HG02763 (cell line): Measurements from ENCODE around the gene RFC1.
"Not testable (repeated sequence)": the region's sequence is repeated elsewhere in the genome, so short reads cannot be mapped to it uniquely, and the experiment has no call there.

Experiments used
- ATAC-seq: cut with Tn5 transposase; IDR thresholded peaks from one replicate; pipeline ENCODE4 v1.9.1; 2021; ENCODE audit warnings: mild to moderate bottlenecking, moderate library complexity; ENCODE audit not compliant: unreplicated experiment

Gene RFC1

GRCh38 chr4:39312816-39313215 is 53.3 kb downstream of the RFC1 start:
- ATAC-seq = no peak

GRCh38 chr4:39308611-39309010 is 57.6 kb downstream of the RFC1 start:
- no peak for ATAC-seq

GRCh38 chr4:39305912-39306677 is 60.1 kb downstream of the RFC1 start:
- ATAC-seq = no peak

GRCh38 chr4:39304651-39305050 is 61.5 kb downstream of the RFC1 start:
- ATAC-seq = no peak

- no peak for ATAC-seq
Measured at GRCh38 chr4:39303871-39304270, 62.3 kb downstream of the RFC1 start.

DNA sequence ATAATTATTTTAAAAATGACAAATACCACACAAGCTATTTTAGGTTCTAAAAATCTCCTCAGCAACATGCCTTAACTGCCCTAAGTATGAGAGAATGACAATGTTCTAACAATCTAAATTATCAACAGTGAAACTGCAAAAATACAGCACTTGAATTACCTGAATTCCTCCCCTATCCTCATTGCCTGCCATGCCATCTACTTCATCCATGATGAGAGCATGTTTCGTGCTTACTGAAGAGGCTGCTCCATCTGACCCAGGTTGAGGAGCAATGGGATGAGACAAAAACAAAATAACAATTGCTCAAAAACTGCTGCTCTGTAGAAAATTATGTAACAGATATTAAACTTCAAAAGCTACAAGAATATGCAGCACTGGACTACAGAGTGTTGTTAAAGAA is 63.3 kb downstream of the RFC1 start:
- no peak for ATAC-seq

DNA sequence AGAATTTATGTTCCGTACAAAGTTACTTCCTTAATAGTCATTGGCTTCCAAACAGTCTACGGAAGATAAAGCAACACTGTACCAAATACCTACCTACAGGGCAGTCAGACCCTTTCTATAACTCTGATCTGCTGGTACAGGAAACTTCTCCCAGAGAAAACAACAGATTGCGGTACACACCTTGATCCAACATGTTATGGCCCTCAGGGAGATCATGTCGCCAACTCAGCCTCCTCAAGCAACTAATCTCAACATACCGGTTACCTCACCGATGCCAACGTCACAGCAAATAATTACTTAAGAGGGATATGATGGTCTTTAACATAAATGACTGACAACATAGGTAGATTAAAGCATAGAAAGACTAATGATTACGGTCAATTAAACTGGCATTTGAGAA is 70.4 kb downstream of the RFC1 start:
- ATAC-seq = no peak

DNA sequence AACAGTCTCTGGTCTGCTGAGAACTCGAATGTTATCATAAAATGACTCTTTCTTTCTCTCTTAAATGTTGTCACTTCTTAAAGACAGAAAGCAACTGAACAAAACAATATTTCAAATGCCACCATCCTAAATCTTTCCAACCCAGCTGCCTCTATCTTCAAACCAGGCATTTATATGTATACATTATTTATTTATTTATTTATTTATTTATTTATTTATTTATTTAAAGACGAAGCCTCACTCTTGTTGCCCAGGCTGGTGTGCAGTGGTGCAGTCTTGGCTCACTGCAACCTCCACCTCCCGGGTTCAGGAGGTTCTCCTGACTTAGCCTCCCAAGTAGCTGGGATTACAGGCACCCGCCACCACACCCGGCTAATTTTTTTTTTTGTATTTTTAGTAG is 73.7 kb downstream of the RFC1 start:
- ATAC-seq = not testable (repeated sequence)

DNA sequence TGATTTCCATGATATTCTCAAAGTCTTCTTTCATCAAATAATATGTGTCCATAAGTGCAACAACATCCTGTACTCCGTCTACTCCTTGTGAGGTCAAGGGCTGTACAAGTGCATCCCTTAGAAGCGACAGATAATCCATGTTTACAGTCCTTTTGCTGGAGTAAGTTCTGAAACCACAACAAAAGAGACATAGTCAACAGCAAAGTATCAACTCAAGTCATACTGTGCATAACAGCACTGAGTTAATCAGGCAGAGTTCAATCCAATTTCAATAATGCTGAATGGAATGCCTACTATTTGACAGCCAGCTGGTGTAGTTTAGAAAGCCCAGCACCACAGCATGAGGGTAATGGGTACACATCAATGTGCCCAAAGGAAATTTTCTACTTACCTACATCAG is 74.5 kb downstream of the RFC1 start:
- ATAC-seq = no peak

- ATAC-seq = no peak
Measured at GRCh38 chr4:39287223-39287622, 78.9 kb downstream of the RFC1 start.

DNA sequence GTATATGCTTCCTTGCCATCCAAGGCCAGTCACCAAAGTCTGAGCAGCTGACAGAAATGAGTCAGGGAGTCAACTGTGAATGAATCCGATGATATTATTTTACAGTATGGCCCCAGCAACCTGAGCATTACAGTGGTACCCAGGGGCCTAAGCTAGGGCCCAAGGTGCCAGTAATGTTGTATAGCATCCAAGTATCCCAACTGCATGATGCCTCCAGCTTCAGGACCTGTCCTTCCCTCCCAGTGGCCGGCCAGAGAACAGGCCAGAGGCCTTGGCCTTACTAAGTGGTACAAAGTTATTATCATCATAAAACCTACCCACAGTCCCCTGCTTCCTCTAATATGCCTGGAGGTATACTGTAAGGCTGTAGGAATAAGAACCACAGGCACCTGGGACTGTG is 79.9 kb downstream of the RFC1 start:
- ATAC-seq = no peak

GRCh38 chr4:39285853-39286252 is 80.3 kb downstream of the RFC1 start:
- no peak for ATAC-seq

DNA sequence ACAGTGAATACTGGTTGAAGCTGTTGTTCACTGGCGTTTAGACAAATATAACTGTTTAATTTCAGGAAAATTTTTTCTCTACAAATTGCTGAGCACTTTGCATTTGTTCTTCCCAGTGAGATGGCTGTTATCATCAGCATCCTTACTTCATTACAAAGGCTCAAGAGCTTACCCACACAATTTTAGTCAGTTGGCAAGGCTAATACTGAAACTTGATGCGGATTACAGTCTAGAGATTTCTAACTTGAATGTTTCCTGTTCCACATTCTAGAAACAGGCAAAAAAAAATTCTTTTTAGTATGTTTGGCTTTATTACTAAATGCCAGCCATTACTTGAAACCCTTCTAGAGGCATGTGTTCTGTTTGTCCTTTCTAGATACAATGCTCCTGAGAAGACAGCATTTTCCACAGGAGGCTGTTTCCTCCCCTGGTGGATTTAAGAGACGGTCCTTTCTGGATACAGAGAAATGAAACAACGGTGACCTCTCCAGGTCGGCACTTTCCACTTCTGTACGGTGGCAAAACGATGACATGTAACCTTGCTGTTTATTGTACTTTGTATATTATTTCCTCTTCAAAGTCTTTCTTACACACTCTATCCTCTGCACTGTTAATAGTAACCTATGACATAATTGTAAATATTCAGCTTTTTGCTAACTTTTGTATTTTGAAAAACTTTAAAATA is 80.9 kb downstream of the RFC1 start:
- ATAC-seq = no peak

DNA sequence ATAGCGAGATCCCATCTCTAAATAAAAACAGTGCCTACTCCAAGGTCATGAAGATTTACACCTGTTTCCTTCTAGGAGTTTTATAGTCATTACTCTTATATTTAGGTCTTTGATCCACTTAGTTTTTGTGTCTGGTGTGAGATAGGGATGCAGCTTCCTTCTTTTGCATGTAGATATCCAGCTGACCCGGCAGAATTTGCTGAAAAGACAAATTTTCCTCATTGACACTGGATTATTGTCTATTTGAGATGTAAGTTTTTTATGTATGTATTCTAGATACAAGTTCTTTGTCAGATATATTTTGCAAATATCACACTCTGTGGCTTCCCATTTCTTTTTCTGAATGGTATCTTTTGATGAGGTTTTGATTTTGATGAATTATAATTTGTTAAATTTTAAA is 85.4 kb downstream of the RFC1 start:
- no peak for ATAC-seq

DNA sequence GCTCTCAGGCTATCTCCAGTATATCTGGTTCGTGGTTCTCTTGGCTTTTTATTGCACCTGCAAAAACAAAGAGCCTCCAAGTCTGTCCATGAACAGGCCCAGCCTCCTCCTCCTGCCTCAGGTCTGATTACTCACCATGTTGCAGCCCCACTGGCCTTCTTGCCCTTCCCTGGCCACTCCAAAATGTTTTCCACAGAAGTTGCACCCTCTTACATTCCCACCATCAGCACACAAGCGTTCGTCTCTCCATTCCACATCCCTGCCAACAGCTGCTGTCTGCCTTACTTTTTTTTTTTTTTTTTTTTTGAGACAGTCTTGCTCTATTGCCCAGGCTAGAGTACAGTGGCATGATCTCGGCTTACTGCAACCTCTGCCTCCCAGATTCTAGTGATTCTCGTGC is 86.7 kb downstream of the RFC1 start:
- ATAC-seq = no peak

DNA sequence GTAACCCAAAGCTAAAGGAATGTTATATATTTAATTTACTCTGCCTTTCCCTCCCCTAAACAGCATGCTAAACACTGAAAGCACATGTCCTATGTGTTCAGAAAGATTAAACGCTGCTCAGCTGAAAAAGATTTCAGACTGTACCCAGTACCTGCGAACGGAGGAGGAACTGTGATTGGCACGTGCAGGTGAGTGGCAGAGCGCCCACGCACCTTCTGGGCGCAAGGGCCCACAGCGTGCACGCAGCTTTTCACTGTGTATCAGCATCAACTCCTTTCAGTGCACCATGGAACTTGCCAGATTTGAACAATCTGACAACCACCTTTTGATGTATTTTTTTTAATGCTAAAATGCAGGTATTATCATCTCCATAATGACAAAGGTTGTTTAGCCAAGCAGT is 87.7 kb downstream of the RFC1 start:
- no peak for ATAC-seq

DNA sequence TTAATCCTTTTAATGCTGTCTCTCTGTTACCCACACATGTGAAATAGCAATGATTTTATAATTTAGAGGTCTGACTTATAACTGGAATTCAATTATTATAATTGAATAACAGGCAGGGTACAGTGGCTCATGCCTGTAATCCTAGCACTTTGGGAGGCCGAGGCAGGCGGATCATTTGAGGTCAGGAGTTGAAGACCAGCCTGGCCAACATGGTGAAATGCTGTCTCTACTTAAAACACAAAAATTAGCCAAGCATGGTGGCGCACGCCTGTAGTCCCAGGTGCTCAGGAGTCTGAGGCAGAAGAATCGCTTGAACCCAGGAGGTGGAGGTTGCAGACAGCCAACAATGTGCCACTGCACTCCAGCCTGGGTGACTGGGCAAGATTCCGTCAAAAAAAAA is 88.5 kb downstream of the RFC1 start:
- not testable (repeated sequence) for ATAC-seq

GRCh38 chr4:39274503-39274902 is 91.7 kb downstream of the RFC1 start:
- ATAC-seq = no peak

GRCh38 chr4:39263895-39264294 is 102.3 kb downstream of the RFC1 start:
- no peak for ATAC-seq

DNA sequence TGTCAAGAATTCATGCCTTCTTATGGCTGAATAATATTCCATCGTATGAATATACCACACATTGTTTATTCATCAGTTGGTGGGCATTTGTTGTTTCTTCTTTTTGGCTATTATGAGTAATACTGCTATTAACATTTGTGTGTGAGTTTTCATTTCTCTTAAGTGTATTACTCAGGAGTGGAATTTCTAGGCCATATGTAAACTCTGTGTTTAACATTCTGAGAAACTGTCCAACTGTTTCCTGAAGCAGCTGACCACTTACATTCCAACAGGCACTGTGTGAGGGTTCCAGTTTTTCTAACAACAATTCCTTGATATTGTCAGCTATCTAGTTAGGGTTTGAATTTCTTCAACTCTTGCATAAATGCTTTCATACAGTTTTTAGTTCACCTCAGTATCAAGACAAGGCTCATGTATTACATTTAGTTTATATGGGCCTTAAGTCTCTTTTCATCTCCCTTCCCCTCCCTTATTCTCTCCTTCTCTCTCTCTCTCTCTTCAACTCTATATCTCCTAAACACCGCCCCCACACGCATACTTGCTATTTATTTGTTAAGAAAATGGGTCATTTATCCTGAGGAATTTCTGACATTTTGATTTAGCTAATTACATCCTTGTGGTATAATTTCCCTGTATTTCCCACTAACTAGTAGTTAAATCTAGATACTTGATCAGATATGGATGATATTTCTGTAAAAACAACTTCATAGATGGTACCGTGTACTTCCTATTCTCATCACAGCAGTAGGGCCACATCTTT is 106.4 kb downstream of the RFC1 start:
- no peak for ATAC-seq

DNA sequence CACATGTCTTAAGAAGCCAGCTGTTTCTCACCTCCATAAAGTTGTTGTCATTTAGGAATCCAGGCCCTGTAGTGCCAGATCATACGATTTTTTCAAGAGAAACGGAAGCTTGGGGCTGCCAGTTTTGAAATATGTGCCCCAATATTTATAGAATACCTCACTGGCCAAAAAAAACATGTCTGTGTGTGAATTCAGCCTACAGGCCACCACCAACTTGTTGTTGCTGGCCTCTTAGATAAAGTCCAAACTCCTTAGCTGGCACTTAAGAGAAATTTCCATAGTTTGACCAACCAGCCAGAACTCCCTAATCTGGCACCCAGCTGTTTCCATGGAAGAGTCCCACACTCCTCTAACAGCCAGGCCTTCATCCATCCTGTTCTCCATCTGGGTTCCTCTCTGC is 109.7 kb downstream of the RFC1 start:
- ATAC-seq = no peak

DNA sequence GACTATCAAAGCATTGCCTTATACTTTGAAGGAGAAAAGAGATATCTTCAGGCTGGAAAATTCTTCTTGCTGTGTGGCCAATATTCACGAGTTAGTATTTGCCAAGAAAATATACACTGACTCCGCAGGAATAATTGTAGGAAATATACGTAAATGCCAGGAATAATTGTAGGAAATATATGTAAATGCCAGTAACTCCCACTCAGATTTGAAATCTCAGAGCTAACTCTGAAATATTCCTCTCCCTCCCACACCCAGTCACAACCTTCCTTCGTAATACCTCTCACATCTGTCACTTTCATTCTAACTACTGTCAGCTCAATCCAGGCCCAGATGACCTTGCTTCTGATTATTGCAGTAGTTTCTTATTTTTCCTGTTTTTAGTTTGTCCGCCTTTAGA is 110.3 kb downstream of the RFC1 start:
- ATAC-seq = no peak
